Fibroblast of skin of scalp (primary cell): ENCODE results near the gene PPP1R3G.

Source experiments
- DNase-seq: peaks from one replicate; pipeline ENCODE4 v3.0.0-alpha.2; 2013

The PPP1R3G gene

DNA sequence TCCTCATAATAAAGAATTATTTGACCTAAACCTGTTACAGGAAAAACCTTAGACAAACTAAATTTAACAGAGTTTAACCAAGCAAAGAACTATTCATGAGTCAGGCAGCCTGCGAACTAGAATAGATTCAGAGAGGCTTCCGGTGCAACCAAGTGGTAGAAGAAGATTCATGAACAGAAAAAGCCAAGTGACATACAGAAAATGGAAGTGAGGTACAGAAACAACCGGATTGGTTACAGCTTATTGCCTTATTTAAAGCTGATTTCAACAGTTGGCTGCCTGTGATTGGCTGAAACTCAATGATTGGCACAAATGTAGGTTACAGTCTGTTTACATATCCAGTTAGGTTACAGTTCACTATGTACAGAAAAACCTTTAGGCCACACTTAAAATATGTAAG is 10.1 kb downstream of the PPP1R3G start:
- DNase-seq = no peak

- DNase-seq = no peak
Observed at GRCh38 chr6:5096482-5096881, 11.3 kb downstream of the PPP1R3G start.

DNA sequence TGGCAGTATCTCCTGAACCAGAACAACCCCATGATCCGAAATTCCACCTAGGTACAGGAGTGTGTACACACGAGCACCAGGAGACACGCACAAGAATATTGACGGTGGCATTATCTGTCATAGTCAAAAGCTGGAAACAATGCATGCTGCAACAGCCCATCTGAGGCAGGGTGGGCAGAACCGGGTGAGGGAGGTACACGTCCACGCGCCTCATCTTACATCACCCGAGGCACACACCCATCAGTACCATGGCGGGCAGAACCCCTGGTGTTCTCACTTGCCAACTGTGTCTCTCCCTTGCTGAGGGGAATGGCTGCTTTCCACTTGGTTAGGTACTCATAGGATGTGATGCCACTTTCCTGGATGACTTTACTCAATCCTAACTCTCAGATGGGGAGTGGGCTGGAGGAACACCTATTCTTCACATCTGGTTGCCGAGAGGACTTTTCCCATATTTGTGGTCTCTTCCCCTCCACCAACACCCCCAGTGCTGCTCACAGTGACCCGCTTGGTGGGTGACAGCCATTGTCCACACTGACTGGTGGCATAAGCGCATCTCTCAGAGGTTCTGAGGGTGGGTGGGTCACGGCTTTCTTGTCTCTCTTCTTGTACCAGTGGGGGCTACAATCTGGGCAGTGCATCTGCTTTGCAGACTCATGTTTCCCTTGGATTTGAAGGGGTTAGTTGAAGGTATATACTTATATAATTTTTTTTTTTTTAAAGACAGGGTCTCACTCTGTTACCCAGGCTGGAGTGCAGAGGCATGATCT is 13.5 kb downstream of the PPP1R3G start:
- no peak for DNase-seq

DNA sequence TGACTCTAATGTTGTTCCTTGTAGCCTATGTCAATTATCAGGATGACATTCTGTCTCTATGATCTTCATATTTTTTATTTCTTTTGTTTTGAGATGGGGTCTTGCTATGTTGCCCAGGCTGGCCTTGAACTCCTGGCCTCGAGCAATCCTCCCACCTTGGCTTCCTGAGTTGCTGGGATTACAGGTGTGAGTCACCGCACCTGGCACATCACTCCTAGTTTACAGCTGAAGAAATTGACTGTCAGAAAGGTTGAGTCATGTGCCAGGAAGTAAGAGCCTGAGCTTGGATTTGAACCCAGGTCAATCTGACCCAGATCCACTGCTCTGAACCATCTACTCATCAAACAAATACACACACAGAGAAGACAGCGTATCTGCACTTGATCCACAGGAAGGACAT is 14.4 kb downstream of the PPP1R3G start:
- no peak for DNase-seq

- DNase-seq = no peak
Observed at GRCh38 chr6:5100806-5101205, 15.7 kb downstream of the PPP1R3G start.

DNA sequence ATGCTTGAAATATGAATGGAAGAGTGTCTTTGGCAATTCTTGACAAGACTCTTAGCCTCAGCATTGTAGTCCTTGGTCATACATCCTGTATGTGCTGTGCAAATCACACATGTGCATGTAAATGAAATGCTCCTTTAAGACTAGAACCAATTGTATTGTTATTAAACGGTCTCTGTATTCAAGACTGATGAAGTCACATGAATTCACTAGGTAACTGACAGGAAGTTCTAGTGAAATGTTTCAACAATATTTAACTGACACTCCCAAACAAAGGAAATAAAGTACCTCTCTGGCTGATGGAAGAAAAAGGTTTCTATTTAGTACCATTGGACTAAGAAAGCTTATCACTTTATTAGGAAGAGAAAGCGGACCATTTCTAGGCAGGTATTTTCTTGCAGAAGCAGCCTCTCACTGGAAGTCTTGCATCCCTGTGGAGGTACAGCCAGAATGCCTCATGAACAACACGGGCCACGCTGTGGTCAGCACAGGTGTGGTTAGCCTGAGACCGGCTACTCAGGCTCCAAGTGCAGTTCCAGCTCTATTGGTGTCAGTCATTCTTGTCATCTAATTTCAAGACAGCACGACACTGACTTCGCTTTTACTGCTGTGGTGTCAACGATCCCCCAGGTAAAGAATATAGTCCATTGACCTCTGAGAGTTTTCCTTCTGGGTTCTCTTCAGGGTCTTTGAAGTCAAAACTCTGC is 17.3 kb downstream of the PPP1R3G start:
- DNase-seq = no peak

DNA sequence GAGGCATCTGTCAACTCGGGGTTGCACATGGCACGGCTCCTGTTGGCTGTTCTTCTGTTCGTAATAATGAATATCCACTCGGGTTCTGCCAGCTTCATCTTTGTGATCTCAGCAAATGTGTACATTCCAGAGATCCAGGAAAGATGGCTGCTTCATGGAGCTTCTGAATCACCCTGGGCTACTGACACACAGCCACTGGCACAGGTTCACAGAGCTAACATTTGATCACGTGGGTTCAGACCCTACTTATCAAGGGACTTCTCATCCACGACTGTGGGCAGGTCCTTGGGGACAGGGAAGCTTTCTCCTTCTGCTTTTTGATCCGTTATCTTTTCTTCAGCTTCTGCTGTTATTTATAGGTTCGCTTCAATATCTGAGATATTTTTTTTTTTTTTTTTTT is 18.1 kb downstream of the PPP1R3G start:
- no peak for DNase-seq

GRCh38 chr6:5104667-5105066 is 19.5 kb downstream of the PPP1R3G start:
- no peak for DNase-seq

- DNase-seq = no peak
Observed at GRCh38 chr6:5105146-5105545, 20.0 kb downstream of the PPP1R3G start.

DNA sequence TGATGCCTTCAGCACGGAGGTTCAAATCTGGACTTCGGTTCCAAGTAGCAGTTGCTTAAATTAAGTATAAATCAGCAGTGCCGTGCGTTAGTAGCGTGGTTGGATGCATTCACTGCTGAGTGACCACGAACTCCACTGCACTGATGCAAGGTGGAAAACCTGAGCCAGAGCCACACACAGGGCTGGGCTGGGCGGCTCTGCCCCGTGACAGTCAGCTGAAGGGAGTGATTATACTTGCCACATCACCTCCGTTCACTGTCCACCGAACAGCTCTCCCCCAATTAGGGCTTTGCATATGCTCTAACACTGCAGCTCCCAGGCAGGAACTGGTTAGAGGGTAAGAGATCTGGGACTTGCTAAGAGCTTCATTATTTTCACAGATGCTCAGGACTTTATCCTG is 22.2 kb downstream of the PPP1R3G start:
- no peak for DNase-seq

DNA sequence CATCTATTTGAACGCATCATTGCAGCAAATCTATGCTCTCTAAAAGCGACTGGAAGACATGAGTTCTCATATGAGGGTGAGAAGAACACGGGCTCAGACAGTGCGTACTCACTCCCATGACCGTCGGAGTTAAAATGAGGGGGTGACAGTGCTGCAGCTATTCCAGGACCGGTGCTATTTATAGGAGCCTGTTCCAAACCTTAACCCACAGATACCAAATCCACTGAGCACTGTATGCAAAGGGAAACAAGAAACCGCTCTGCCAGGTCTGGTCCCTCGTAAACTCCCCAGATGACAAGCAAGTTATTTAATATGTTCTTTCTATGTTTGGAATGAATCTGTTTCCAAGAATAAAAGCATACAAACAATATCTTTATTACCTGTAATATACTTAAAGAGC is 22.9 kb downstream of the PPP1R3G start:
- DNase-seq = no peak

DNA sequence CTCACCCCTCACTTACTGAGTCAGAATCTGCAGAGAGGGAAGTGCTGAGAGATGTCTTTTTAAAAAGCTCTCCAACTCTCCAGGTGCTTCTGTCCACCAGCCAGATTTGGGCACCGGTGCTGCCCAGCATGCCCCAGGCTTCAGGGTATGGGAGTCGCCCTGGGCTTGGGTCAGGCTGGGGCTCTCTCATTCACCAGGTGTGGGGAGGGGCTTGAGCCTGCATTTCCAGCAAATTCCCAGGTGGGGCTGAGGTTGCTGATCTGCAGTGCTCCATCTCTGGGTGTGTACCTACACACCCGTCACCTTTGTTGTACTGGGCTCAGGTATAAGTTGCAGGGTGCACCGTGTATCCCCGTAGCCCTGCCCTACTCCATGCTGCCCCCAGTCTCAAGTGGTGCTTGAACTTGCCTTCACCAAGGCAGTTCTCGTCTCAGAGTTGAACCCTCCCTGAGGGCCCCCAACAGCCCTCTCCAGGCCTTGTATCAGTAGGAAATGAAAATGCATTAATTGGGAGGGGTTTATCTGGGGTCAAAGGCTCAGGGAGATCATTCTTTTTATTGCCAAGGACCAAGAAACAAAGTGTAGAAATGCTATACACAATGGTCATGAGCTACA is 23.5 kb downstream of the PPP1R3G start:
- no peak for DNase-seq

GRCh38 chr6:5109436-5109835 is 24.3 kb downstream of the PPP1R3G start:
- no peak for DNase-seq

DNA sequence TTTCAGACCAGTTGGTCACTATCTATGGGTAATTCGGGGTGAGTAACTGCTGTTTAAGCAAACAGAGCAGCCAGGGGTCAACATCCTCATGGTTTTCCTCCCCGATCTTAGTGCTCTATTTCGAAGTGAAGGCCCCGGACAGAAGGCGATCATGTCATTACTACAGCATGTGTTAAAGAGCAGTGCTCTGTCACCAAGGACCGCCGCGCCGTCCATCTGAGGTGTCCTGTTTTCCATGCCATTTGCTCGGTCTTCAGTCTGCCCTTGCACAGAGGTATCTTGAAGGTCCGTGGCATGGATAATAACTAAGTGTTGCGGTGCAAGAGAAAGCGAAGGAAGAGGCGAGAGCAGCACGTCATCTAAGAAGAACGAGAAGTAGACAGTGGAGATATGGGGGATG is 25.1 kb downstream of the PPP1R3G start:
- no peak for DNase-seq

DNA sequence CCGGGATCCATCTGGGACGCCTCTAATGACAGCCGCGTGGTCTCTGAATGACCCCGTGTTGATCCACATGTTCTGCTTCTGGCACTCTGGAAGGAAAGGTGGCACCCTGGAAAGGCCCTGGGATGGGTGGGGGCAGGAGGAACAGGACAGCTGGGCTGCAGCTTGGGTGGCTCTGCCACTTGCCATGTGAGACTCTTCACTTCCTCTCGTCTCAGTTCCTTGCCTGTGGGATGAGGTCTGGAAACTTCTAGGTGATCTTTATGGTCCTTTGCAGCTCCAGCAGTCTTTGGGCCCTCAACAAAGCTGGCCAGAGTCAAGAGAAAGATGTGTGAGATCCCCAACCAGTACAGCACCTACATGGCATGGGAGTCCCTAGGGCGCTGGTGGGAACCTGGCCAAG is 26.5 kb downstream of the PPP1R3G start:
- DNase-seq = no peak

DNA sequence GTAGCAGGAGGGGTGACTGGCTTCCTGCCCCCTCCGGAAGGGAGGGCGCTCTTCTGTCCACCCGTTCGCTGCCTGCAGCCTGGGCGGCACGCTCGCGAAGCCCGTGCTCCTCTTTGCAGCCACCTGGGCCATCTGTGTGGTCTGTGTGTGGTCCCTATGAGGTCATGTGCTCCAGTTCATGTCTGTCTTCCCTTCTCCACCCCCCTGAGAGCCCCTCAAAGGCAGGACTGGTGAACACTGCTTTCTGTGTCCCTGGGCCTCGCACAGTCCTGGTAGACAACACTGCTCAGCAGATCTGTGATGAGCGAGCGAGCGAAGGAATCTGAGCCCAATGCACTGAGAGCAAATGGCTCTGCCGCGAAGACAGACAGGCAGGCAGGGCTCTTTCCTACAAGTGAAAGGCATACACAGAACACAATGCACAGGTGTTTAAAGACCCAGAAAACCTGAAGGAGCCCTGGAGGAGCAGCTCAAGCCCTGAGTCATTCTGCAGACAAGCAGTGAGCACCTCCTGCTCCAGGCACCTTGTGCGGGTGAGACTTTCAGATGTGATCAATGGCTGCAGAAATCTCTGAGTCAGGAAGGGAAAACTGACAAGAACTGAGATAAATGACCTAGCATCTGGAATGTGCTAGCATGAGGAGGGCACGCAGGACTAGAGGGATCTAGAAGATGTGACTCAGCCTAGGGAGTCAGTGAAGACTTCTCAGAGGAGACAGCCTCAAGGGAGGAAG is 27.1 kb downstream of the PPP1R3G start:
- peak; percentile 84 for DNase-seq

DNA sequence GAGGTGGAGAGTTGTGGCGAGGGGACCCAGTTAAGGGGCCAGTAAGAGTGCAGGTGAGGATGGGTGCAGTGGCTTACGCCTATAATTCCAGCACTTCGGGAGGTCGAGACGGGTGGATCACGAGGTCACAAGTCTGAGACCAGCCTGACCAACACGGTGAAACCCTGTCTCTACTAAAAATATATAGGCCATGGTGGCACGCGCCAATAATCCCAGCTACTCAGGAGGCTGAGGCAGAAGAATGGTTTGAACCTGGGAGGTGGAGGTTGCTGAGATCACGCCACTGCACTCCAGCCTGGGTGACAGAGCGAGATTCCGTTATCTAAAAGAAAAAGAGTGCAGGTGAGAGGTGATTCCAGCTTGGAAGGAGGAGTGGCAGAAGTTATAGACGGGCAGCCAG is 28.0 kb downstream of the PPP1R3G start:
- no peak for DNase-seq

- peak; percentile 32 for DNase-seq
Observed at GRCh38 chr6:5115168-5115567, 30.0 kb downstream of the PPP1R3G start.

DNA sequence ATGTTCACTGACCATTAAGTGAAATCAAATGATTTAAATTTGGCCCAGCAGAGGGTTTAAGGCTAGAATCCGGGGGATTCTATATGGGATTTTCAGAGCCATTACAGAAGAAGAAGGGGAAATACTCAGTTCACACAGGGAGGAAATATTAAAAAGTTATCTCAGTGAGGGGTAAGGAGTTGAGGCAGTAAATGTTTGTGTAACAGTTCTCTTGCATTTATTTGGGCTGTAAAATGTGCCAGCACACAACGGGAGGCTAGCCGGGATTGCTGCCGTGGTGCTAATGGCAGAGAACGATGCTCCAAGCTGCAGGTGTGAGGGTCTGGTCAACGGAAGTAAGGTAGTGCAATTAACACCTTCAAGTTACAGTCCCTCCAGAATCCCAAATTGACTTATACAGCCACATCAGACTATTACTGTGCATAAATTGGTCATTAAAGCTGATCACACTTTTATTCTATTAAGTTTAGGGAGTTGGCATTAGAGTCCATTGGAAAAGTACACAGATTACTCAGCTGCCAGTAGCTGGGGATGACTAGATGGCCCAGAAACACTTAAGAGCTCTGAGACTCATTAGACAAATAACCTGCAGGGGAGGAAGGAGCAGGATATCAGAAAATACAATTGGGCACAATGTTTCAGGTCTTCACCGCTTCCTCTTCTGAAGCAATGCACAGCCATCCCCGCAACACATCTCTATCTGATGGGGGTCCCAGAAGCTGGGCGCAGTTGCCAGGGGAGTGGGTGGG is 31.3 kb downstream of the PPP1R3G start:
- DNase-seq = no peak

GRCh38 chr6:5119090-5119951 is 34.2 kb downstream of the PPP1R3G start:
- no peak for DNase-seq

DNA sequence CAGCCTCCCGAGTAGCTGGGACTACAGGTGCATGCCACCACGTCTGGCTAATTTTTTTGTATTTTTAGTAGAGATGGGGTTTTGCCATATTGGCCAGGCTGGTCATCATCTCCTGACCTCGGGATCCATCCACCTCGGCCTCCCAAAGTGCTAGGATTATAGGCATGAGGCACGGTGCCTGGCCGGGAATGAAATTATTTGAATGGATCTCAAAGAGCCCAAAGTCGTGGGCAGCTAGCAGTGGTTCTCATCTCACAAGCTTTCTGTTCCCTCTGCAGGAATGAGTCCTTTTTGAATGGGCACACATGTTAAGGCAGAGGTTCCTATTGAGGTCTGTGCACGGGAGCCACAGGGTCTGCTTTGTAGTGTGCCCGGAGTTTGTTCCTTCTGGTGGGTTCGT is 34.9 kb downstream of the PPP1R3G start:
- no peak for DNase-seq
